K562 (cell line): ENCODE measurements around the gene FAM111B. TPM values are rescaled to one million over a fixed set of nuclear protein-coding genes. Genes with fewer than 3 reads are reported as not detected.

Source experiments
- ASH1L ChIP-seq: fragments of 450-650 bp; IDR thresholded peaks from 2 replicates; pipeline ENCODE4 v1.6.1; 2018; ENCODE audit warnings: borderline replicate concordance, mild to moderate bottlenecking, low read depth; ENCODE audit not compliant: partially characterized antibody
- CREM ChIP-seq: IDR thresholded peaks from 2 replicates; pipeline ENCODE4 v1.6.1; 2014; ENCODE audit warnings: antibody characterized with exemption, low read depth
- NR2C1 ChIP-seq, 2 experiments: fragments of 450-650 bp; IDR thresholded peaks; 2 replicates each; pipeline ENCODE4 v1.6.1; 2017; ENCODE audit warnings: mild to moderate bottlenecking in 2 of 2, antibody characterized with exemption in 1 of 2, inconsistent platforms in 1 of 2, missing compliant biosample characterization in 1 of 2, missing genetic modification characterization in 1 of 2
- WHSC1 ChIP-seq: IDR thresholded peaks from one replicate; pipeline ENCODE4 v1.6.1; 2012; ENCODE audit warnings: low read length, control low read depth, inconsistent platforms
- ZNF124 ChIP-seq: sonication (generic); formaldehyde crosslinking; IDR thresholded peaks from 2 replicates; pipeline ENCODE4 v1.8.1; 2022; ENCODE audit warnings: missing genetic modification reagents
- ZNF3 ChIP-seq: fragments of 250-450 bp; sonication (Bioruptor Pico); IDR thresholded peaks from 2 replicates; pipeline ENCODE4 v1.5.0; 2021; ENCODE audit warnings: mild to moderate bottlenecking, moderate library complexity
- polyA plus RNA-seq, 8 experiments: library from polyadenylated mRNA; depleted of rRNA in 4 of 8; stranded (reverse) in 5 of 8; unstranded in 3 of 8; fragments of >200 nt; fragmentation: Nextera tagmentation in 2 of 8; fragmentation: Illumina TruSeq in 1 of 8; extraction: Ambion mirVana in 2 of 8; extraction: Trizol in 1 of 8; gene quantifications; 2 replicates each; pipeline versions ENCODE4 v1.2.1 to v1.2.3, GENCODE V29; 2011 to 2014; ENCODE audit warnings: inconsistent platforms in 1 of 8, missing spikeins in 1 of 8
- total RNA-seq, 7 experiments: library from RNA; depleted of rRNA in 6 of 7; stranded (reverse); fragments of >200 nt in 6 of 7; fragmentation: Illumina TruSeq in 2 of 7; extraction: Trizol in 2 of 7; gene quantifications; 2 replicates each; pipeline versions ENCODE4 v1.2.1 to v1.2.3, GENCODE V29; 2011 to 2021; ENCODE audit warnings: low replicate concordance in 1 of 7
- TF ChIP-seq, protein P1 (sequence below), 2 experiments: fragments of 450-650 bp in 1 of 2; sonication (generic) in 1 of 2; formaldehyde crosslinking in 1 of 2; IDR thresholded peaks; 2 replicates each; pipeline versions ENCODE4 v1.7.1 to v1.9.0; 2016 to 2022; ENCODE audit warnings: inconsistent platforms in 1 of 2, mild to moderate bottlenecking in 1 of 2, missing genetic modification reagents in 1 of 2
- TF ChIP-seq, protein P2 (sequence below): fragments of 450-650 bp; IDR thresholded peaks from 2 replicates; pipeline ENCODE4 v1.7.0; 2016; ENCODE audit warnings: borderline replicate concordance
- TF ChIP-seq, protein P3 (sequence below), 2 experiments: fragments of 200-800 bp in 1 of 2; sonication (Bioruptor generic) in 1 of 2; sonication (generic) in 1 of 2; formaldehyde crosslinking in 1 of 2; IDR thresholded peaks in 1 of 2; conservative IDR thresholded peaks in 1 of 2; 2 replicates each; pipeline versions ENCODE4 v1.5.0 to v1.6.1; 2016 to 2020; ENCODE audit warnings: missing compliant biosample characterization in 1 of 2, missing genetic modification characterization in 1 of 2, missing genetic modification reagents in 1 of 2
- TF ChIP-seq, protein P4 (sequence below): fragments of 250-450 bp; sonication (Bioruptor Pico); IDR thresholded peaks from 2 replicates; pipeline ENCODE4 v1.4.0; 2020; ENCODE audit warnings: mild to moderate bottlenecking, moderate library complexity

Gene FAM111B
- total and polyA plus RNA-seq, 9 of the 15 experiments (the other 6 are each of a cell fraction or from before 2014, with no cell fraction given), result 0.01 to 0.33 (median 0.06) TPM; not detected in 5

DNA sequence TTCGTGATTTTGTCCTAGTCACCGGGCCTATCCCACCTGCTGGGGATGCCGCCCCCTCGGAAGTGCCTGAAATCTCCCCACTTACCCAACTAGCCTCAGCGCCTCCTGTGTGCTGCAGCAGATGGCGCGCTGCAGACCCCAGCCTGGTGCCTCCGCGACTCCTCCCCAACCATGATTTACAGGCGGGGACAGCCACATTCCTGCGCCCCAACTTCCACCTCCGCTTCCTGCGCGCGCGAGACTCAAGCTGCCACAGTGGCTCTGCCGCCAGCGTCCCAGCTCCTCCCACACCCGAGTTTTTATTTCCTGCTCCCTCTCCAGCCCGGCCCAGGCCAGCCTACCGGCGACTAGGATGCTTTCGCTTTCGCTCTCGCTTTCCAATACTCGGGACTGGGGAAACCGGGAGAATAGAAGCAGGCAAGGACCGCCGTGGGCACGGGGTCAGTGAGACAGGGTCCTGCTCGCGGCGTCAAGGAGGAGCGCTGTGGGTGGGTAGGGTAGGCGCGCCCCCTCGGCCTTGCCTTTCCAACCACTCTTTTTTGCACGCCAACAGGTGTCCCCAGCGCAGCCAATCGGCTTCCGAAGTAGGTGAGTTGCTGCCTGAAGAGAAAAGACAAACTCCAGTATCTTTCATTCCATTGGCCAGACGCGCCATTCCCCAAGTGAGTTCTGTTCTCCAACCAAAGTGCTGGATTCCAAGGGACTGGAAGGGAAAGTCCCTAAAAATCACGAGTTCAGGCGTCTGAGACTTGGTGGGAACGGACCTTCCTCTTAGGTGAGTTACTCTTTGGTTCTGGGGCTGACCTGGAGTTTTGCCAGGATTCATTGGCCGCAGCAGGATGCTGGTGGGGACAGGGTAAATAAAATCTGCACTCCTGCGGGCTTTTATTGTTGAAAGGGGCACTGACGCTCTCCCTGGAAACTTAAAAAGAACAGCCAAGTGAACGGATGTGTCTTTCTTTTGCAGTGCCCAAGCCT is 35.8 kb downstream of the FAM111B start, which contains the start of gene FAM111A (continued):
- TF ChIP-seq, protein P1, sequence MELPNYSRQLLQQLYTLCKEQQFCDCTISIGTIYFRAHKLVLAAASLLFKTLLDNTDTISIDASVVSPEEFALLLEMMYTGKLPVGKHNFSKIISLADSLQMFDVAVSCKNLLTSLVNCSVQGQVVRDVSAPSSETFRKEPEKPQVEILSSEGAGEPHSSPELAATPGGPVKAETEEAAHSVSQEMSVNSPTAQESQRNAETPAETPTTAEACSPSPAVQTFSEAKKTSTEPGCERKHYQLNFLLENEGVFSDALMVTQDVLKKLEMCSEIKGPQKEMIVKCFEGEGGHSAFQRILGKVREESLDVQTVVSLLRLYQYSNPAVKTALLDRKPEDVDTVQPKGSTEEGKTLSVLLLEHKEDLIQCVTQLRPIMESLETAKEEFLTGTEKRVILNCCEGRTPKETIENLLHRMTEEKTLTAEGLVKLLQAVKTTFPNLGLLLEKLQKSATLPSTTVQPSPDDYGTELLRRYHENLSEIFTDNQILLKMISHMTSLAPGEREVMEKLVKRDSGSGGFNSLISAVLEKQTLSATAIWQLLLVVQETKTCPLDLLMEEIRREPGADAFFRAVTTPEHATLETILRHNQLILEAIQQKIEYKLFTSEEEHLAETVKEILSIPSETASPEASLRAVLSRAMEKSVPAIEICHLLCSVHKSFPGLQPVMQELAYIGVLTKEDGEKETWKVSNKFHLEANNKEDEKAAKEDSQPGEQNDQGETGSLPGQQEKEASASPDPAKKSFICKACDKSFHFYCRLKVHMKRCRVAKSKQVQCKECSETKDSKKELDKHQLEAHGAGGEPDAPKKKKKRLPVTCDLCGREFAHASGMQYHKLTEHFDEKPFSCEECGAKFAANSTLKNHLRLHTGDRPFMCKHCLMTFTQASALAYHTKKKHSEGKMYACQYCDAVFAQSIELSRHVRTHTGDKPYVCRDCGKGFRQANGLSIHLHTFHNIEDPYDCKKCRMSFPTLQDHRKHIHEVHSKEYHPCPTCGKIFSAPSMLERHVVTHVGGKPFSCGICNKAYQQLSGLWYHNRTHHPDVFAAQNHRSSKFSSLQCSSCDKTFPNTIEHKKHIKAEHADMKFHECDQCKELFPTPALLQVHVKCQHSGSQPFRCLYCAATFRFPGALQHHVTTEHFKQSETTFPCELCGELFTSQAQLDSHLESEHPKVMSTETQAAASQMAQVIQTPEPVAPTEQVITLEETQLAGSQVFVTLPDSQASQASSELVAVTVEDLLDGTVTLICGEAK (IDR thresholded peaks at IDR 0.05), result peak; percentile 75
- TF ChIP-seq, protein P1 (CRISPR knock-in tag; IDR thresholded peaks at IDR 0.05), result no peak
- TF ChIP-seq, protein P2, sequence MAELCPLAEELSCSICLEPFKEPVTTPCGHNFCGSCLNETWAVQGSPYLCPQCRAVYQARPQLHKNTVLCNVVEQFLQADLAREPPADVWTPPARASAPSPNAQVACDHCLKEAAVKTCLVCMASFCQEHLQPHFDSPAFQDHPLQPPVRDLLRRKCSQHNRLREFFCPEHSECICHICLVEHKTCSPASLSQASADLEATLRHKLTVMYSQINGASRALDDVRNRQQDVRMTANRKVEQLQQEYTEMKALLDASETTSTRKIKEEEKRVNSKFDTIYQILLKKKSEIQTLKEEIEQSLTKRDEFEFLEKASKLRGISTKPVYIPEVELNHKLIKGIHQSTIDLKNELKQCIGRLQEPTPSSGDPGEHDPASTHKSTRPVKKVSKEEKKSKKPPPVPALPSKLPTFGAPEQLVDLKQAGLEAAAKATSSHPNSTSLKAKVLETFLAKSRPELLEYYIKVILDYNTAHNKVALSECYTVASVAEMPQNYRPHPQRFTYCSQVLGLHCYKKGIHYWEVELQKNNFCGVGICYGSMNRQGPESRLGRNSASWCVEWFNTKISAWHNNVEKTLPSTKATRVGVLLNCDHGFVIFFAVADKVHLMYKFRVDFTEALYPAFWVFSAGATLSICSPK, result no peak
- TF ChIP-seq ZNF3 (CRISPR knock-in tag) (no peak), ASH1L (no peak), NR2C1 (IDR thresholded peaks at IDR 0.05) (no peak), NR2C1 (tag; IDR thresholded peaks at IDR 0.05) (no peak), CREM (0 out of 2 replicates have a peak, but pooled peaks have one; percentile 18), WHSC1 (no peak), ZNF124 (CRISPR knock-in tag) (no peak)
- TF ChIP-seq, protein P3, sequence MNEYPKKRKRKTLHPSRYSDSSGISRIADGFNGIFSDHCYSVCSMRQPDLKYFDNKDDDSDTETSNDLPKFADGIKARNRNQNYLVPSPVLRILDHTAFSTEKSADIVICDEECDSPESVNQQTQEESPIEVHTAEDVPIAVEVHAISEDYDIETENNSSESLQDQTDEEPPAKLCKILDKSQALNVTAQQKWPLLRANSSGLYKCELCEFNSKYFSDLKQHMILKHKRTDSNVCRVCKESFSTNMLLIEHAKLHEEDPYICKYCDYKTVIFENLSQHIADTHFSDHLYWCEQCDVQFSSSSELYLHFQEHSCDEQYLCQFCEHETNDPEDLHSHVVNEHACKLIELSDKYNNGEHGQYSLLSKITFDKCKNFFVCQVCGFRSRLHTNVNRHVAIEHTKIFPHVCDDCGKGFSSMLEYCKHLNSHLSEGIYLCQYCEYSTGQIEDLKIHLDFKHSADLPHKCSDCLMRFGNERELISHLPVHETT (CRISPR knock-in tag; conservative IDR thresholded peaks at IDR 0.05 in 1 of 2, IDR thresholded peaks at IDR 0.05 in 1 of 2), result peak in 1 of 2 experiments; percentile 39; a peak in 1 of 4 replicates
- TF ChIP-seq, protein P4, sequence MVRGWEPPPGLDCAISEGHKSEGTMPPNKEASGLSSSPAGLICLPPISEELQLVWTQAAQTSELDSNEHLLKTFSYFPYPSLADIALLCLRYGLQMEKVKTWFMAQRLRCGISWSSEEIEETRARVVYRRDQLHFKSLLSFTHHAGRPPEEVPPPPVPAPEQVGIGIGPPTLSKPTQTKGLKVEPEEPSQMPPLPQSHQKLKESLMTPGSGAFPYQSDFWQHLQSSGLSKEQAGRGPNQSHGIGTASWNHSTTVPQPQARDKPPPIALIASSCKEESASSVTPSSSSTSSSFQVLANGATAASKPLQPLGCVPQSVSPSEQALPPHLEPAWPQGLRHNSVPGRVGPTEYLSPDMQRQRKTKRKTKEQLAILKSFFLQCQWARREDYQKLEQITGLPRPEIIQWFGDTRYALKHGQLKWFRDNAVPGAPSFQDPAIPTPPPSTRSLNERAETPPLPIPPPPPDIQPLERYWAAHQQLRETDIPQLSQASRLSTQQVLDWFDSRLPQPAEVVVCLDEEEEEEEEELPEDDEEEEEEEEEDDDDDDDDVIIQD (CRISPR knock-in tag), result no peak
